ENCODE results near the gene EHBP1. TPM values are rescaled to one million over a fixed set of nuclear protein-coding genes. Genes with fewer than 3 reads are reported as not detected.
"Not testable (repeated sequence)": the region's sequence is repeated elsewhere in the genome, so short reads cannot be mapped to it uniquely, and the experiment has no call there.

EHBP1 gene
- total and polyA plus RNA-seq, 3 experiments from 2014 or later: 12.5 to 23.1 (median 22.7) TPM

DNA sequence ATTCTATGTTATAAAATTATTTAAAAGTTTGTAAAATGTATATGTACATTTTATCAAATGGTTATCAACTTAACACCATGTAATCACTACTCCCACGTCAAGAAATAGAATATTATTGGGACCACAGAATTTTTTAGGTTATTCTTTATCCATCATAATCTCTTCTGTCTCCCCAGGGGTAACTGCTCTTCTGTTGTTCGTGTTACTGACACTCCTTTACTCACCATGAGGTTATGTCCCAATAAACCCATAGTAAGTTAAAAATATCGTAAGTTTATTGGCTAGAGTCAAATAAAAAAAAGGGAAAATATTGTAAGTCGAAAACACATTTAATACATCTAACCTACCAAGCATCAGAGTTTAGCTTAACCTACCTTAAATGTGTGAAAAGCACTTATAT lies 359.1 kb downstream of the EHBP1 start:
- Mint-ChIP-seq H3K9me3 (peaks cover 3 to 11% (median 5%) of the 10 kb centered on the region in 5 donors), H3K4me3 (no peak overlapping the region), H3K4me1 (peaks cover 2 to 7% (median 5%) of the 10 kb centered on the region in 3 donors), H3K36me3 (peaks cover 0 to 4% (median 0%) of the 10 kb centered on the region in 3 donors), H3K27ac (no peak overlapping the region), H3K27me3 (peaks cover 39 to 78% of the 10 kb centered on the region in 2 donors)
- ChIA-PET POLR2A (no interaction called here), CTCF (no interaction called here)
- Histone ChIP-seq H3K27me3 (ENCODE audit: insufficient read depth, low read length, poor library complexity, severe bottlenecking) (peaks cover 24% of the 10 kb centered on the region), H3K4me3 (ENCODE audit: low read length) (no peak overlapping the region), H3K27ac (ENCODE audit: low read depth, low read length) (no peak overlapping the region), H3K36me3 (ENCODE audit: insufficient read depth, low read length) (no peaks in the 10 kb centered on the region), H3K9me3 (ENCODE audit: low read length) (no peaks in the 10 kb centered on the region), H3K4me1 (ENCODE audit: insufficient read depth, low read length) (no peaks in the 10 kb centered on the region)
- DNase-seq: no peak

GRCh38 chr2:63066265-63066664 lies 360.8 kb downstream of the EHBP1 start:
- Histone ChIP-seq H3K4me3 (ENCODE audit: low read length) (no peak overlapping the region), H3K4me1 (ENCODE audit: insufficient read depth, low read length) (no peaks in the 10 kb centered on the region), H3K27ac (ENCODE audit: low read depth, low read length) (no peak overlapping the region), H3K36me3 (ENCODE audit: insufficient read depth, low read length) (no peaks in the 10 kb centered on the region), H3K9me3 (ENCODE audit: low read length) (no peaks in the 10 kb centered on the region), H3K27me3 (ENCODE audit: insufficient read depth, low read length, poor library complexity, severe bottlenecking) (peaks cover 12% of the 10 kb centered on the region)
- CTCF ChIA-PET: no interaction called here
- H3K4me3 Mint-ChIP-seq: no peak overlapping the region
- peaks cover 27 to 65% of the 10 kb centered on the region in 2 donors for H3K27me3 Mint-ChIP-seq
- no peaks in the 10 kb centered on the region for H3K36me3 Mint-ChIP-seq
- H3K27ac Mint-ChIP-seq: no peak overlapping the region
- H3K9me3 Mint-ChIP-seq: peaks cover 0 to 7% (median 0%) of the 10 kb centered on the region in 5 donors
- no peaks in the 10 kb centered on the region for H3K4me1 Mint-ChIP-seq
- POLR2A ChIA-PET: no interaction called here
- DNase-seq: no peak

DNA sequence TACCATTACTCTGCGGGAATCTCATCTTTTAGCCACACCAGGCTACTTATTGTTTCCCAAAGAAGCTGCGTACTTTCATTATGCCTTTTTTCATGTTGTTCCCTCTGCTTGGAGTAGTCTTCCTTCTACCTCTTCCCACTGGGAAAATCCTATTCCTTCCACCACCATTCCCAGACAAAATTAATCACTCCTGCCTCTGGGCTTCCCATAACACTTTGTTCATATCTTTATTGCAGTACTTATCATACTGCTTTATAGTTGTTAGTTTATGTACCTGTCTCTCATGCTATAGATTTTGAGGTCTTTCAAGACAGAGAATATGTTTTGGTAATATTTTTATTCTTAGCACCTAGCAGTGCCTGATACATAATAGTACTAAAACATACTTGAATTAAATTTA lies 361.3 kb downstream of the EHBP1 start:
- peaks cover 7% of the 10 kb centered on the region for H3K27me3 ChIP-seq (ENCODE audit: insufficient read depth, low read length, poor library complexity, severe bottlenecking)
- CTCF ChIA-PET: no interaction called here
- H3K9me3 Mint-ChIP-seq: peaks cover 0 to 7% (median 0%) of the 10 kb centered on the region in 5 donors

DNA sequence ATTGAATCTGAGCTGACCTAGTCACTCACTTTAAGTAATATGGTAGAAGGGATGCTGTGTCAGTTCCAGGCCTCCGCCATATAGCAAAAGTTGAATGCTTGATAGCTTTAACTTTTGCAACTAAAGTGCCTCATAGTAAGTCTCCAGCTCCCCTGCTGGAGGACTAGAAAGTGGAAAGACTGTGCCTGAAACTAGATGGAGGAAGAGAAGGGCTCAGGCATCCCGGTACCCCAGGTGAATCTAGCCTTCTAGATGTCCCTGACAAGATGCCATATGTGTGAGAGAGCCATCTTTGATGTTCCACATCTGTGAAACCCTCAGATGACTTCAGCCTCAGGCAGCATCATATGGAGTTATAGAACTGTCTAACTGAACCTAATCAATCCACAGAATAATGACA lies 366.2 kb downstream of the EHBP1 start:
- peaks cover 11 to 22% of the 10 kb centered on the region in 2 donors for H3K27me3 Mint-ChIP-seq
- H3K4me3 Mint-ChIP-seq: no peak overlapping the region
- no peaks in the 10 kb centered on the region for H3K4me1 Mint-ChIP-seq
- Histone ChIP-seq H3K27me3 (ENCODE audit: insufficient read depth, low read length, poor library complexity, severe bottlenecking) (no peaks in the 10 kb centered on the region), H3K9me3 (ENCODE audit: low read length) (no peaks in the 10 kb centered on the region), H3K4me1 (ENCODE audit: insufficient read depth, low read length) (no peaks in the 10 kb centered on the region), H3K27ac (ENCODE audit: low read depth, low read length) (no peak overlapping the region), H3K36me3 (ENCODE audit: insufficient read depth, low read length) (no peaks in the 10 kb centered on the region), H3K4me3 (ENCODE audit: low read length) (no peak overlapping the region)
- no peak for DNase-seq
- H3K9me3 Mint-ChIP-seq: no peaks in the 10 kb centered on the region
- H3K27ac Mint-ChIP-seq: no peak overlapping the region
- ChIA-PET CTCF (interaction anchor here (1.0 kb wide), 1 partner anchor 10 kb away, joined by 3 read pairs; no protein-coding TSS in a partner anchor), POLR2A (no interaction called here)
- no peaks in the 10 kb centered on the region for H3K36me3 Mint-ChIP-seq

More for the DNA sequence above, 361.3 kb downstream of the EHBP1 start:
- Histone ChIP-seq H3K9me3 (ENCODE audit: low read length) (no peaks in the 10 kb centered on the region), H3K4me1 (ENCODE audit: insufficient read depth, low read length) (no peaks in the 10 kb centered on the region), H3K27ac (ENCODE audit: low read depth, low read length) (no peak overlapping the region), H3K36me3 (ENCODE audit: insufficient read depth, low read length) (no peaks in the 10 kb centered on the region), H3K4me3 (ENCODE audit: low read length) (no peak overlapping the region)
- Mint-ChIP-seq H3K36me3 (no peaks in the 10 kb centered on the region), H3K27ac (no peak overlapping the region), H3K4me3 (no peak overlapping the region), H3K27me3 (peaks cover 25 to 59% of the 10 kb centered on the region in 2 donors), H3K4me1 (no peaks in the 10 kb centered on the region)
- POLR2A ChIA-PET: no interaction called here
- no peak for DNase-seq

GRCh38 chr2:63073994-63074393 lies 368.5 kb downstream of the EHBP1 start:
- Mint-ChIP-seq H3K4me3 (no peak overlapping the region), H3K36me3 (no peaks in the 10 kb centered on the region), H3K27ac (no peak overlapping the region), H3K9me3 (no peaks in the 10 kb centered on the region), H3K4me1 (no peaks in the 10 kb centered on the region), H3K27me3 (peaks cover 5 to 26% of the 10 kb centered on the region in 2 donors)
- Histone ChIP-seq H3K27ac (ENCODE audit: low read depth, low read length) (no peak overlapping the region), H3K9me3 (ENCODE audit: low read length) (no peaks in the 10 kb centered on the region), H3K36me3 (ENCODE audit: insufficient read depth, low read length) (no peaks in the 10 kb centered on the region), H3K4me1 (ENCODE audit: insufficient read depth, low read length) (no peaks in the 10 kb centered on the region), H3K27me3 (ENCODE audit: insufficient read depth, low read length, poor library complexity, severe bottlenecking) (no peaks in the 10 kb centered on the region), H3K4me3 (ENCODE audit: low read length) (no peak overlapping the region)
- CTCF ChIA-PET: no interaction called here
- no peak for DNase-seq
- POLR2A ChIA-PET: no interaction called here

DNA sequence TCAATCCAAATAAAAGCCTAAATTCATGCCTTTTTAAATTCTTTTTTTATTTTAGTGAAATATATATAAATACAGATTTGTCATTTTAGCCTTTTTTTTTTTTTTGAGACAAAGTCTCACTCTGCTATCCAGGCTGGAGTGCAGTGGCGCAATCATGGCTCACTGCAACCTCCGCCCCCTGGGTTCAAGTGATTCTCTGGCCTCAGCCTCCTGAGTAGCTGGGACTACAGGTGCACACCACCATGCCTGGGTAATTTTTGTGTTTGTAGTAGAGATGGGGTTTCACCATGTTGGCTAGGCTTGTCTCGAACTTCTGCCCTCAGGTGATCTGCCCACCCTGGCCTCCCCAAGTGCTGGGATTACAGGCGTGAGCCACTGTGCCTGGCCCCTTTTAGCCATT lies 368.9 kb downstream of the EHBP1 start:
- CTCF ChIA-PET; H3K4me3 Mint-ChIP-seq; H3K27ac Mint-ChIP-seq; DNase-seq; H3K9me3 Mint-ChIP-seq; H3K36me3 Mint-ChIP-seq; H3K4me1 ChIP-seq (ENCODE audit: insufficient read depth, low read length); POLR2A ChIA-PET; H3K27me3 ChIP-seq (ENCODE audit: insufficient read depth, low read length, poor library complexity, severe bottlenecking); H3K4me3 ChIP-seq (ENCODE audit: low read length); H3K4me1 Mint-ChIP-seq; H3K9me3 ChIP-seq (ENCODE audit: low read length); H3K36me3 ChIP-seq (ENCODE audit: insufficient read depth, low read length); H3K27ac ChIP-seq (ENCODE audit: low read depth, low read length): not testable (repeated sequence)
- H3K27me3 Mint-ChIP-seq: peaks cover 5 to 29% of the 10 kb centered on the region in 2 donors

DNA sequence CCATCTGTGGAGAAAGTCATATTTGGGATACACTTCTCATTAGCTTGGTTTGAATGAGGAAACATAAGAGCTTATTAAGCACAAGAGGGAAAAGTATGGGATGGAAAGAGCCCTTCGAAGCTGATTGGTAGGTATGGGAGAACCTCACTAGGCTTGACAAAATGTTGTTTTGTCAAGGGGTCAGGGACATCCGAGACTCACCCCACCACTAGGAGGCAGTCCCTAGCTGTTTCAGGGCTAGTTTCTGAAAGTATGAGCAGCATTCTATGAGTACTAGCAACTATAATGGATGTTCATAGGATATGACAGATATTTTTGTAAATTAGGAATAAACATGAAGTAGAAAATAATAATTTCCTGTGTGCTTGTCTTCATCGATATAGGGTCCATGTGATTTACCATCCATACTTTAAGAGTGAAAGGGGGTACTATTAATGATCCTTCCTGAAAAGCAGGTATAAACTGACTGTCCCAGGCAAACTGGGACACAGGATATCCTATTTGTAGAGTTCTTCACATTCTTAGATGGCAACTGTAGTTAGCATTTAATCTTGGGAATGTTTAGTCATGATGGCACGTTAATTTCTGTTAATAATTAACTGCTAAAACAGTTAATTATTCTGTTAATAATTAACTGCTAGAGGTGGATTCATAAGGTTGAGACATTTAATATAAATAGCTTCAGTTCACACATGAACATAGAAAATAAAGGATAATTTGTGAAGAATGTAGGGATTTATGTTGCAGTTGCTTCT lies 373.5 kb downstream of the EHBP1 start:
- Mint-ChIP-seq H3K27me3 (peaks cover 14 to 33% of the 10 kb centered on the region in 2 donors), H3K4me3 (no peak overlapping the region), H3K4me1 (no peaks in the 10 kb centered on the region), H3K36me3 (no peaks in the 10 kb centered on the region), H3K27ac (no peak overlapping the region), H3K9me3 (no peaks in the 10 kb centered on the region)
- no peak overlapping the region for H3K4me3 ChIP-seq (ENCODE audit: low read length)
- H3K9me3 ChIP-seq (ENCODE audit: low read length): no peaks in the 10 kb centered on the region
- H3K27me3 ChIP-seq (ENCODE audit: insufficient read depth, low read length, poor library complexity, severe bottlenecking): no peaks in the 10 kb centered on the region
- no peaks in the 10 kb centered on the region for H3K4me1 ChIP-seq (ENCODE audit: insufficient read depth, low read length)
- ChIA-PET CTCF (no interaction called here), POLR2A (no interaction called here)
- no peaks in the 10 kb centered on the region for H3K36me3 ChIP-seq (ENCODE audit: insufficient read depth, low read length)
- no peak overlapping the region for H3K27ac ChIP-seq (ENCODE audit: low read depth, low read length)
- DNase-seq: no peak

- H3K36me3 Mint-ChIP-seq: no peaks in the 10 kb centered on the region
- no peak for DNase-seq
- H3K9me3 Mint-ChIP-seq: peaks cover 0 to 2% (median 0%) of the 10 kb centered on the region in 5 donors
- H3K4me1 ChIP-seq (ENCODE audit: insufficient read depth, low read length): no peaks in the 10 kb centered on the region
- H3K27ac ChIP-seq (ENCODE audit: low read depth, low read length): no peak overlapping the region
- no peak overlapping the region for H3K4me3 Mint-ChIP-seq
- ChIA-PET POLR2A (no interaction called here), CTCF (no interaction called here)
- H3K4me3 ChIP-seq (ENCODE audit: low read length): no peak overlapping the region
- H3K27me3 ChIP-seq (ENCODE audit: insufficient read depth, low read length, poor library complexity, severe bottlenecking): no peaks in the 10 kb centered on the region
- H3K9me3 ChIP-seq (ENCODE audit: low read length): no peaks in the 10 kb centered on the region
- no peak overlapping the region for H3K27ac Mint-ChIP-seq
- peaks cover 14 to 54% of the 10 kb centered on the region in 2 donors for H3K27me3 Mint-ChIP-seq
- no peaks in the 10 kb centered on the region for H3K36me3 ChIP-seq (ENCODE audit: insufficient read depth, low read length)
- H3K4me1 Mint-ChIP-seq: no peaks in the 10 kb centered on the region
Measured at GRCh38 chr2:63081404-63081803, 375.9 kb downstream of the EHBP1 start.

Data from CD8-positive, alpha-beta memory T cell (primary cell).